Measurements from ENCODE around the gene LYPLA2. TPM values are rescaled to one million over a fixed set of nuclear protein-coding genes. Genes with fewer than 3 reads are reported as not detected.
A peak's percentile ranks its signal among the peaks of the same experiment; 100 is the strongest.

Gene LYPLA2
- polyA plus RNA-seq, 4 donors, result 82.9 to 137 (median 99.1) TPM

DNA sequence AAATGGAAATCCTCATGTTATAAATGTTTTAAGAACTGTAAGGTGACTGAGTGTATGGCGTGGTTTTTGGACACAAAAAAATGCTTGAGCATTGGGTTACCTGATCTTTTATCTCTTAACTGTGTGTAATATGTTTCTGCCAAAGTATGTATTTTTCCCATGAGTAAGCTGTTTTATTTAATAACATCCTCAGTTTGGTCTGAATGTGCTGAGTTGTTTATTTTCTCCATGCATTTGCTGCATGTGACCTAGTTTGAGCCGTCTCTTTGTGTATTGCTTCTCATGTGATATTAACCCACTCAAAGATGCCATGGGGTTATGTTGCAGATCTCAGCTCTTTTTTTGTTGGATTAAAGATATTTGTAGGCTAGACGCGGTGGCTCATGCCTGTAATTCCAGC is 6.1 kb upstream of the LYPLA2 start:
- DNase-seq (no peak), FAIRE-seq (no peak)
- Histone ChIP-seq H3K27me3 (ENCODE audit: control insufficient read depth in 3 of 3, insufficient read depth in 3 of 3, low read length in 3 of 3) (no peaks in the 10 kb centered on the region), H3K9me3 (ENCODE audit: control insufficient read depth in 2 of 2, insufficient read depth in 1 of 2, low read depth in 1 of 2, low read length in 1 of 2) (no peaks in the 10 kb centered on the region), H3K27ac (ENCODE audit: low read depth in 1 of 3, low read length in 2 of 3) (no peak overlapping the region), H3K4me1 (ENCODE audit: control insufficient read depth in 3 of 3, insufficient read depth in 2 of 3, low read depth in 1 of 3, low read length in 2 of 3) (peaks cover 0 to 3% (median 0%) of the 10 kb centered on the region in 3 donors), H3K4me3 (ENCODE audit: low read depth in 1 of 3, low read length in 3 of 3) (no peak overlapping the region), H3K36me3 (ENCODE audit: control insufficient read depth in 3 of 3, insufficient read depth in 2 of 3, low read depth in 1 of 3, low read length in 3 of 3) (peaks cover 2 to 45% (median 18%) of the 10 kb centered on the region in 3 donors)
- WGBS, 3 donors, result 78 to 90% (median 84%) methylated on average over 4 of the region's 4 CpGs

DNA sequence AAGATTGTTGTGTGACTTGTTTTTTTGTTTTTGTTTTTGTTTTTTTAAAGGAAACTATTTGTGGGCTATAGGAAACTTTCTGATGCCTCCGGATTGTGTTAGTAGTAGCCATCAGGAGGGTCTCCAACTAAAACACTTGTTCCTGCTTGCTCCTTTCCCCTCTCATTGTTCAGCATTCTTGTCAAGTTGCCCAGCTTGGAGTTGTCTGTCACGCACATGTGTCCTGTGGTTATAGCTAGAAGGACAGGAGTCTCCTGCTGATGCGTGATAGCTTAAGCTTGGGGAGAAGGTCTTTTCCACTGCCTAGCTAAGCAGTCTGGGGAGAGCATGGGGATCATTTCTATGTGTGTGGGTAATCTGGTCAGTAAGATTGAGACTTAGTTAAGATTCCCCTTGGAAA is 3.2 kb upstream of the LYPLA2 start:
- peaks cover 4 to 12% (median 4%) of the 10 kb centered on the region in 3 donors for H3K4me1 ChIP-seq (ENCODE audit: control insufficient read depth in 3 of 3, insufficient read depth in 2 of 3, low read depth in 1 of 3, low read length in 2 of 3)
- DNase-seq, result no peak
- no peaks in the 10 kb centered on the region for H3K27me3 ChIP-seq (ENCODE audit: control insufficient read depth in 3 of 3, insufficient read depth in 3 of 3, low read length in 3 of 3)
- no peak overlapping the region for H3K27ac ChIP-seq (ENCODE audit: low read depth in 1 of 3, low read length in 2 of 3)
- 91 to 97% (median 95%) methylated on average over 3 of the region's 3 CpGs for WGBS, 3 donors
- H3K9me3 ChIP-seq (ENCODE audit: control insufficient read depth in 2 of 2, insufficient read depth in 1 of 2, low read depth in 1 of 2, low read length in 1 of 2), result no peaks in the 10 kb centered on the region
- peaks cover 2 to 36% (median 15%) of the 10 kb centered on the region in 3 donors for H3K36me3 ChIP-seq (ENCODE audit: control insufficient read depth in 3 of 3, insufficient read depth in 2 of 3, low read depth in 1 of 3, low read length in 3 of 3)
- FAIRE-seq, result no peak
- no peak overlapping the region for H3K4me3 ChIP-seq (ENCODE audit: low read depth in 1 of 3, low read length in 3 of 3)

DNA sequence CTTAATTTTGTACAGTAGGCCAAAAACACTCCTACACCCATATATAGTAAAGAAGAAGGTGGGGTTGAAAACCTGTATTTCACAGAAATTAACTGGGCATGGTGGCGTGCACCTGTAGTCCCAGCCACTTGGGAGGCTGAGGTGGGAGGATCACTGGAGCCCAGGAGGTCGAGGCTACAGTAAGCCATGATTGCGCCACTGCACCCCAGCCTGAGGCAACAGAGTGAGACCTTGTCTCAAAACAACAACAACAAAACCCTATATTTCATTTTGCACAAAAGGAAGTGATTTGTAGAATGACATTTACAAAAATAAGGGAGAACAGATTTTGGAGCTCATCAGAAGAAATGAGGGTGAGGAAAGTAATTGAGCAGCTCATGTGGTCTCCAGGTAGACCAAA is 2.2 kb upstream of the LYPLA2 start:
- peaks cover 4 to 22% (median 4%) of the 10 kb centered on the region in 3 donors for H3K4me1 ChIP-seq (ENCODE audit: control insufficient read depth in 3 of 3, insufficient read depth in 2 of 3, low read depth in 1 of 3, low read length in 2 of 3)
- DNase-seq, result no peak
- H3K27ac ChIP-seq (ENCODE audit: low read depth in 1 of 3, low read length in 2 of 3), result no peak overlapping the region
- H3K27me3 ChIP-seq (ENCODE audit: control insufficient read depth in 3 of 3, insufficient read depth in 3 of 3, low read length in 3 of 3), result no peaks in the 10 kb centered on the region
- H3K36me3 ChIP-seq (ENCODE audit: control insufficient read depth in 3 of 3, insufficient read depth in 2 of 3, low read depth in 1 of 3, low read length in 3 of 3), result peaks cover 5 to 39% (median 15%) of the 10 kb centered on the region in 3 donors
- no peak for FAIRE-seq
- no peaks in the 10 kb centered on the region for H3K9me3 ChIP-seq (ENCODE audit: control insufficient read depth in 2 of 2, insufficient read depth in 1 of 2, low read depth in 1 of 2, low read length in 1 of 2)
- H3K4me3 ChIP-seq (ENCODE audit: low read depth in 1 of 3, low read length in 3 of 3), result no peak overlapping the region
- 94 to 97% (median 96%) methylated on average over 3 of the region's 3 CpGs for whole genome bisulfite sequencing, 3 donors

DNA sequence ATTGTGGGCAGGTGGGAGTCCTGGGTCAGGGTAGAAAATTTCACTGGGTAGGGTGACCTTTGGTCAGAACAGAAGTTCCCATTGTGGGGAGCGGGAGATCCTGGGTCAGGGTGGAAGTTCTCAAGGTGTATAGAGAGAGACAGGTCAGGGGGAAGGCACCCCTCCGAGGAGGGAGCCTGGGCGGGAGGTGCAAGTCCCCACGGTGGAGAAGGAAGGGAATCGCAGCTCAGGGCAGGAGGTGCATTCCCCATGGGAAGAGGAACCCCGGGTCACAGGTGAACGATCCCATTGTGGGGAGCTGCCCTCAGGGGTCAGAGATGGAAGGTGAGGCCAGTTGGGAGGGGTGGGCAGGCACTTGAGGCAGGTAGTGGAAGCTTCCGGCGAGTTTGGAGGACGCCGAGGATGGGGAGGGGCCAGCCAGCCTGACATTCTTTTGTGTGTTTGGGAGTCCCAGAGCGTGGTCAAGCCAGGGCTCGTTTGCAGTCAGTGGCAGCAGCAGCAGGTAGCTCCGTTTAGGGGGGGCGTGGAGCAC is 637 bp downstream of the LYPLA2 start:
- no peak for FAIRE-seq
- H3K4me1 ChIP-seq (ENCODE audit: control insufficient read depth in 3 of 3, insufficient read depth in 2 of 3, low read depth in 1 of 3, low read length in 2 of 3), result peaks cover 4 to 35% (median 4%) of the 10 kb centered on the region in 3 donors
- WGBS, 3 donors, result 0 to 2% (median 1%) methylated on average over 15 of the region's 15 CpGs

DNA sequence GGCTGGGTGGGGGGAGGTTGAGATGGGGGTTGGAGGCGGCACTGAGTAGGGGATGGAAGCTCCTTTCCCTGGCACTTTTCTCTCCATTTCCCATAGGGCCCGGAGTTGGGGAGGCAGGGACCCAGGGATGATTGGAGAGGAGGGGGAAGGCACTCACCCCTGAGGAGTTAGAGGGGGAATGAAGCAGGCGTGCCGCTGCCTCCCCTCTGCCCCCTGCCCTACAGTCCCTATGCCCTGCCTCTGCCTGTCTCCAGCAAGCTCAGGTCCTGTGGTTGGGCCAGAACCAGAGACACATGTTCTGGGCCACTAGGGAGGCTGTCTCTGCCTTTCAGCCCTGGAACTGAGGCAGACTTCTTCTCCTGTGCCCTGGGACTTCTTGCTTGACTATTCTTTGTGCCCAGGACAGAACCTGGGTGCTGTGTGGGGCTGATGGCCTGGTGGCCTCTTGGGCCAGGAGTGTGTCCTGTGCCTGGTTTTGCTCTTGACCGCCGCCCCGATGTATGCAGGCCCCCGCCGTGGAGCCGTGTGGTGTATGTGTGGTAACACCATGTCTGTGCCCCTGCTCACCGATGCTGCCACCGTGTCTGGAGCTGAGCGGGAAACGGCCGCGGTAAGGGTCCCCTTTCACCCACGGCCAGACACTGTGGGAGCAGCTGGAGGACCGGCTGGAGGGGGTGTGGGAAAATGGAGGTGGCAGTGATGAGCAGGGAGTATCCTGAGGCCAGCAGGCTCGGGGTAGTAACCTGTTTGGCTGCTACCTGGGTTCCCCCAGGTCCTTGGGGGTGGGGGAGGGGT is 1.4 kb downstream of the LYPLA2 start:
- no peaks in the 10 kb centered on the region for H3K27me3 ChIP-seq (ENCODE audit: control insufficient read depth in 3 of 3, insufficient read depth in 3 of 3, low read length in 3 of 3)
- peaks cover 4 to 41% (median 4%) of the 10 kb centered on the region in 3 donors for H3K4me1 ChIP-seq (ENCODE audit: control insufficient read depth in 3 of 3, insufficient read depth in 2 of 3, low read depth in 1 of 3, low read length in 2 of 3)
- DNase-seq (no peak), FAIRE-seq (no peak)
- WGBS, 3 donors, result 63 to 73% (median 68%) methylated on average over 18 to 19 of the region's 19 CpGs
- peaks cover 8 to 61% (median 13%) of the 10 kb centered on the region in 3 donors for H3K36me3 ChIP-seq (ENCODE audit: control insufficient read depth in 3 of 3, insufficient read depth in 2 of 3, low read depth in 1 of 3, low read length in 3 of 3)
- peak overlapping the region in 1 of 3 donors; percentile 55 for H3K27ac ChIP-seq (ENCODE audit: low read depth in 1 of 3, low read length in 2 of 3)
- no peaks in the 10 kb centered on the region for H3K9me3 ChIP-seq (ENCODE audit: control insufficient read depth in 2 of 2, insufficient read depth in 1 of 2, low read depth in 1 of 2, low read length in 1 of 2)
- H3K4me3 ChIP-seq (ENCODE audit: low read depth in 1 of 3, low read length in 3 of 3), result peak overlapping the region in 2 of 3 donors; percentile 79 to 89

More for the DNA sequence above, 637 bp downstream of the LYPLA2 start:
- no peaks in the 10 kb centered on the region for H3K9me3 ChIP-seq (ENCODE audit: control insufficient read depth in 2 of 2, insufficient read depth in 1 of 2, low read depth in 1 of 2, low read length in 1 of 2)
- H3K4me3 ChIP-seq (ENCODE audit: low read depth in 1 of 3, low read length in 3 of 3), result peak overlapping the region; percentile 79 to 89 (median 85)
- H3K36me3 ChIP-seq (ENCODE audit: control insufficient read depth in 3 of 3, insufficient read depth in 2 of 3, low read depth in 1 of 3, low read length in 3 of 3), result peaks cover 8 to 57% (median 16%) of the 10 kb centered on the region in 3 donors
- DNase-seq, result peak; percentile 45 to 60
- no peaks in the 10 kb centered on the region for H3K27me3 ChIP-seq (ENCODE audit: control insufficient read depth in 3 of 3, insufficient read depth in 3 of 3, low read length in 3 of 3)
- H3K27ac ChIP-seq (ENCODE audit: low read depth in 1 of 3, low read length in 2 of 3), result peak overlapping the region; percentile 12 to 87 (median 58)

DNA sequence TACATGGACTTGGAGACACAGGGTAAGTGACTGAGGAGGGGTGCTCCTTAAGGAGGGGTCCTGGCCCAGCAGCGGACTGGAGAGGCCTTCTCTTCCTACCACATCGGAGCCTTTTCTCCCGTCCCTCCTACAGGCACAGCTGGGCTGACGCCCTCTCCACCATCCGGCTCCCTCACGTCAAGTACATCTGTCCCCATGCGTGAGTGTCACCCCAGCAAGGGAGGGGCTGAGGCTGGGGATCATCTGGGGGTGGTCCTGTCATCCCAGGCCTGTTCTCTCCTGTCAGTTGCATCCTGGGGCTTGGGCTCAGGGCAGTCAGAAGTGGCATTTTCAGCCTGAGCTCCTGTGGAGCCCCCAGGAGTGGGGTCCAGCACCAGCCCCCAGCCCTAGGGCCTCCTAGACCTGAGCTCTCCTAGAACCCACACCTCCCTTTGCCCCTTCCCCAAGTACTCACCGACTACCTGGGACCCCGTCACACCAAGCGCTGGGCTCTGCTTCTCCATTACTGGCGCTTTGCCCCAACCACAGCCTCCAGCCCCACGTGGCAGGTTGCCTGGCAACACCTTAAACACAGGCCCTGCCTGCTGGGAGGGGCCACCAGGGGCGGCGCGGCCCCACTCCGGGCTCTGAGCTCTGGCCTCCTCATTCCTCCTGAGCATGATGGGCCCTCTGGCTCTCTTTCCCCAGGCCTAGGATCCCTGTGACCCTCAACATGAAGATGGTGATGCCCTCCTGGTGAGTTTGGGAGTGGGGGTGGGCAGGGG is 2.3 kb downstream of the LYPLA2 start:
- no peaks in the 10 kb centered on the region for H3K9me3 ChIP-seq (ENCODE audit: control insufficient read depth in 2 of 2, insufficient read depth in 1 of 2, low read depth in 1 of 2, low read length in 1 of 2)
- H3K4me1 ChIP-seq (ENCODE audit: control insufficient read depth in 3 of 3, insufficient read depth in 2 of 3, low read depth in 1 of 3, low read length in 2 of 3), result peaks cover 4 to 48% (median 4%) of the 10 kb centered on the region in 3 donors
- peaks cover 8 to 67% (median 9%) of the 10 kb centered on the region in 3 donors for H3K36me3 ChIP-seq (ENCODE audit: control insufficient read depth in 3 of 3, insufficient read depth in 2 of 3, low read depth in 1 of 3, low read length in 3 of 3)
- DNase-seq, result peak; percentile 72 to 89
- no peak for FAIRE-seq
- WGBS, 3 donors, result 45 to 62% (median 54%) methylated on average over 16 of the region's 16 CpGs
- H3K27me3 ChIP-seq (ENCODE audit: control insufficient read depth in 3 of 3, insufficient read depth in 3 of 3, low read length in 3 of 3), result no peaks in the 10 kb centered on the region
- peak overlapping the region in 1 of 3 donors; percentile 56 for H3K27ac ChIP-seq (ENCODE audit: low read depth in 1 of 3, low read length in 2 of 3)
- H3K4me3 ChIP-seq (ENCODE audit: low read depth in 1 of 3, low read length in 3 of 3), result no peak overlapping the region

DNA sequence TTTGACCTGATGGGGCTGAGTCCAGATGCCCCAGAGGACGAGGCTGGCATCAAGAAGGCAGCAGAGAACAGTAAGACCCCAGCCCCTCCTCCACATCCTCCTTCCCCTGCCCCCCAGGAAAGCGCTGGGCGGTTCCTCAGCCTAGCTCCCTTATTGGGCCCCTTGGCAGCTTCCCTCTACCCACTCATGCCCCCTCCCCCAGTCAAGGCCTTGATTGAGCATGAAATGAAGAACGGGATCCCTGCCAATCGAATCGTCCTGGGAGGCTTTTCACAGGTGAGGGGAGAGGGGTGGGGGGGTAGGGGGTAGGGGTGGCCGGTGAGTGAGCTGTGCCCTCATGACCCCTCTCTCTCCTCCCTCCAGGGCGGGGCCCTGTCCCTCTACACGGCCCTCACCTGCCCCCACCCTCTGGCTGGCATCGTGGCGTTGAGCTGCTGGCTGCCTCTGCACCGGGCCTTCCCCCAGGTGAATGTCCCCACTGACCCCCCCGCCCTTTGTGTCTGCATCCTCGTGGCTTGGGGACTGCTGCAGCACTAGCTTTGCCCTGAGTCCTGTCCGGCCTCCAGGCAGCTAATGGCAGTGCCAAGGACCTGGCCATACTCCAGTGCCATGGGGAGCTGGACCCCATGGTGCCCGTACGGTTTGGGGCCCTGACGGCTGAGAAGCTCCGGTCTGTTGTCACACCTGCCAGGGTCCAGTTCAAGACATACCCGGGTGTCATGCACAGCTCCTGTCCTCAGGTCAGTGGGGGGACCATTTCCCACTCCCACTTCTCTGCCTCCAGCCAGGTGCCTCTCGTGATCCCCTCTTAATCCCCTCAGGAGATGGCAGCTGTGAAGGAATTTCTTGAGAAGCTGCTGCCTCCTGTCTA is 3.2 kb downstream of the LYPLA2 start:
- WGBS, 3 donors, result 54 to 72% (median 72%) methylated on average over 18 to 21 of the region's 21 CpGs

More for the DNA sequence above, 3.2 kb downstream of the LYPLA2 start:
- Histone ChIP-seq H3K9me3 (ENCODE audit: control insufficient read depth in 2 of 2, insufficient read depth in 1 of 2, low read depth in 1 of 2, low read length in 1 of 2) (no peaks in the 10 kb centered on the region), H3K27me3 (ENCODE audit: control insufficient read depth in 3 of 3, insufficient read depth in 3 of 3, low read length in 3 of 3) (no peaks in the 10 kb centered on the region), H3K4me1 (ENCODE audit: control insufficient read depth in 3 of 3, insufficient read depth in 2 of 3, low read depth in 1 of 3, low read length in 2 of 3) (peaks cover 4 to 55% (median 4%) of the 10 kb centered on the region in 3 donors), H3K4me3 (ENCODE audit: low read depth in 1 of 3, low read length in 3 of 3) (no peak overlapping the region), H3K36me3 (ENCODE audit: control insufficient read depth in 3 of 3, insufficient read depth in 2 of 3, low read depth in 1 of 3, low read length in 3 of 3) (peaks cover 8 to 70% (median 9%) of the 10 kb centered on the region in 3 donors), H3K27ac (ENCODE audit: low read depth in 1 of 3, low read length in 2 of 3) (peak overlapping the region in 1 of 3 donors; percentile 56)
- DNase-seq (no peak), FAIRE-seq (no peak)
